Measurements from ENCODE around the gene B3GNT9. TPM values are rescaled to one million over a fixed set of nuclear protein-coding genes. Genes with fewer than 3 reads are reported as not detected.

B3GNT9 gene
- total and polyA plus RNA-seq, 2 of the 8 experiments (the other 6 are each of a cell fraction or from before 2014, with no cell fraction given): 3.5 to 9.0 TPM

DNA sequence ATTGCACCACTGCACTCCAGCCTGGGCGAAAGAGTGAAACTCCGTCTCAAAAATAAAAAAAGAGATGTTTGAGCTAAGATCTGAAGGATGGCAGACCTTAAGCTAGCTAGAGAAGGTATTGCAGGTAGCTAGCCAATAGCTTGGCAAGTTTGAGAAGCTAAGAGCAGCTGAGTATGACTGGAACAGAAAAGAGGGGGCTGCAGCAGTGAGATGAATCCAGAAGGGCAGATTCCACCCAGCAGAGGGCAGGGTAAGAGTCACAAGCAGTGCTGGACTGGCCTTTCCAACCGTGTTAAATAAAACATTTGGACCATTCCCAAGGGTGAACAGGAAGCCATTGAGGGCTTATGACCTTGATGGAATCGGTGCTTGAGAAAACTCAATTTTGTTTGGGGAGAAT, 46.7 kb downstream of the B3GNT9 start:
- Histone ChIP-seq H3K4me2 (ENCODE audit: insufficient read depth in 1 of 2, low read depth in 2 of 2, low read length in 2 of 2) (no peak overlapping the region), H2BK120ac (replicated peaks; ENCODE audit: low read depth, low read length) (no peak overlapping the region), H3K14ac (ENCODE audit: insufficient read length) (no peak overlapping the region), H3K4ac (replicated peaks; ENCODE audit: insufficient read length, low read depth, low read length) (no peak overlapping the region), H3K23me2 (ENCODE audit: low read depth, low read length) (peaks cover 1% of the 10 kb centered on the region; the same call in 1 of the 2 replicates), H3K79me2 (ENCODE audit: control insufficient read depth in 1 of 2, insufficient read depth in 2 of 2, low read length in 2 of 2) (no peaks in the 10 kb centered on the region), H2BK12ac (ENCODE audit: low read depth, low read length) (no peak overlapping the region; the same call in 1 of the 2 replicates), H3K9ac (replicated peaks in 1 of 4; ENCODE audit: extremely low read depth in 1 of 4, low read depth in 3 of 4, low read length in 3 of 4) (no peak overlapping the region), H2BK20ac (ENCODE audit: low read length) (no peak overlapping the region), H3K36me3 (ENCODE audit: control insufficient read depth in 2 of 4, insufficient read depth in 4 of 4, low read length in 3 of 4) (no peaks in the 10 kb centered on the region; a peak in 1 of 8 replicates), H3K9me3 (ENCODE audit: insufficient read depth in 2 of 2, low read depth in 1 of 2, low read length in 1 of 2) (no peaks in the 10 kb centered on the region), H4K20me1 (replicated peaks in 1 of 2; ENCODE audit: control insufficient read depth in 1 of 2, insufficient read depth in 2 of 2, low read length in 2 of 2) (no peaks in the 10 kb centered on the region), H3K79me1 (ENCODE audit: low read depth, low read length) (no peaks in the 10 kb centered on the region), H3K56ac (replicated peaks; ENCODE audit: insufficient read length, low read depth, low read length) (no peak overlapping the region), H2BK15ac (ENCODE audit: low read length) (no peak overlapping the region), H3K4me1 (replicated peaks in 1 of 4; ENCODE audit: control insufficient read depth in 3 of 4, insufficient read depth in 4 of 4, low read length in 3 of 4) (peaks cover 0 to 2% (median under 1%) of the 10 kb centered on the region in 4 experiments; a peak in 3 of 7 replicates), H4K91ac (replicated peaks; ENCODE audit: insufficient read length, low read length) (no peak overlapping the region), H4K8ac (ENCODE audit: extremely low read depth, insufficient read depth, low read length) (no peak overlapping the region), H2AFZ (ENCODE audit: low read length) (no peak overlapping the region), H3K27ac (ENCODE audit: low read depth, low read length) (no peak overlapping the region), H2BK5ac (ENCODE audit: low read depth, low read length) (no peak overlapping the region), H3K27me3 (replicated peaks in 1 of 4; ENCODE audit: control insufficient read depth in 3 of 4, extremely low read depth in 1 of 4, insufficient read depth in 3 of 4, low read length in 3 of 4) (peaks cover 0 to 4% (median 1%) of the 10 kb centered on the region in 4 experiments; a peak in 2 of 7 replicates), H2AK5ac (ENCODE audit: low read depth, low read length) (no peak overlapping the region), H3K18ac (ENCODE audit: extremely low read depth, low read length) (no peak overlapping the region), H3K4me3 (ENCODE audit: extremely low read depth in 1 of 4, insufficient read depth in 2 of 4, low read depth in 3 of 4, low read length in 4 of 4) (no peak overlapping the region), H4K5ac (ENCODE audit: insufficient read length, low read depth, low read length) (no peak overlapping the region), H3K23ac (ENCODE audit: insufficient read length) (no peak overlapping the region)
- DNase-seq (ENCODE audit: low read depth in 1 of 2, low spot score in 2 of 2): peak in 1 of 2 experiments; percentile 64
- POLR2A ChIA-PET (ENCODE audit: partially characterized antibody): interaction anchor here (0.6 to 1.9 kb wide), 7 partner anchors 10 to 145 kb away, joined by 3 to 6 read pairs (median 4); no protein-coding TSS in a partner anchor
- CTCF ChIA-PET (ENCODE audit: partially characterized antibody): interaction anchor here (0.6 to 12.0 kb wide), 51 partner anchors 8 to 369 kb away, joined by 3 to 164 read pairs (median 4); partner anchors contain the start of gene NOL3
- WGBS, 2 experiments (ENCODE audit: extremely low coverage in 1 of 2, insufficient coverage in 1 of 2, insufficient read length in 1 of 2, insufficient replicate concordance in 2 of 2, low coverage in 1 of 2, low lambda C conversion rate in 2 of 2, missing lambda C conversion rate in 1 of 2): 62% methylated on average over 4 of the region's 4 CpGs; no CpG with 5 or more reads in 1 of the 2 experiments
- no peak for FAIRE-seq
- no peak for TF ChIP-seq TAF7 (optimal IDR thresholded peaks at IDR 0.05; ENCODE audit: borderline replicate concordance, low read depth, low read length)
- peak; percentile 25; the same call in 1 of the 2 replicates for TF ChIP-seq YY1 (IDR thresholded peaks at IDR 0.05; ENCODE audit: low read depth, low read length)
